Gastroesophageal sphincter (tissue), 4 donors: ENCODE results near the gene FBXW8. TPM values are rescaled to one million over a fixed set of nuclear protein-coding genes. Genes with fewer than 3 reads are reported as not detected.

ENCODE experiments used
- ATAC-seq: fragments of 150-250 bp; one replicate; pipeline ENCODE4 v1.9.1; 2016; ENCODE audit warnings: mild to moderate bottlenecking, moderate library complexity
- H3K27ac ChIP-seq, 4 donors: fragments of 200-600 bp; sonication (generic) in 3 of 4; 1 replicate in 3 of 4; 2 replicates in 1 of 4; pipeline ENCODE4 v1.5.1; 2016 to 2019
- H3K27me3 ChIP-seq: fragments of 200-600 bp; sonication (generic); one replicate; pipeline ENCODE4 v1.5.1; 2019
- H3K36me3 ChIP-seq, 2 donors: fragments of 200-600 bp; sonication (generic); one replicate each; pipeline ENCODE4 v1.5.1; 2019; ENCODE audit warnings: control low read depth in 1 of 2
- H3K4me1 ChIP-seq, 3 donors: fragments of 200-600 bp; sonication (generic); 1 replicate in 2 of 3; 2 replicates in 1 of 3; pipeline ENCODE4 v1.5.1; 2016 to 2019; ENCODE audit warnings: control low read depth in 2 of 3
- H3K4me3 ChIP-seq, 2 donors: fragments of 200-600 bp; sonication (generic); one replicate each; pipeline ENCODE4 v1.5.1; 2019; ENCODE audit warnings: mild to moderate bottlenecking in 1 of 2, moderate library complexity in 1 of 2
- H3K9me3 ChIP-seq, 3 donors: fragments of 200-600 bp; sonication (generic); one replicate each; pipeline ENCODE4 v1.5.1; 2017 to 2019; ENCODE audit warnings: control low read depth in 2 of 3
- EP300 ChIP-seq: sonication (generic); formaldehyde crosslinking; IDR thresholded peaks from one replicate; pipeline ENCODE4 v1.6.1; 2017; ENCODE audit warnings: antibody characterized with exemption, mild to moderate bottlenecking
- POLR2A ChIP-seq, 2 donors: fragments of 450-650 bp; IDR thresholded peaks; one replicate each; pipeline ENCODE4 v1.6.1; 2017; ENCODE audit warnings: antibody characterized with exemption in 2 of 2, mild to moderate bottlenecking in 2 of 2, moderate library complexity in 1 of 2
- POLR2AphosphoS5 ChIP-seq: sonication (generic); formaldehyde crosslinking; IDR thresholded peaks from one replicate; pipeline ENCODE4 v1.6.1; 2017; ENCODE audit warnings: antibody characterized with exemption
- WGBS, 2 donors: methylation state at CpG; one replicate each; pipeline ENCODE4 v1.1.5; 2018; ENCODE audit warnings: low coverage in 1 of 2; 5-methylcytosine and 5-hydroxymethylcytosine counted together
- total RNA-seq, 4 donors: library from RNA; depleted of rRNA; stranded (reverse); fragments of >200 nt; gene quantifications; one replicate each; pipeline ENCODE4 v1.1.0, GENCODE V29; 2016
- TF ChIP-seq, protein P1 (sequence below), 4 experiments: fragments of 200-600 bp in 2 of 4; fragments of 450-650 bp in 2 of 4; sonication (generic) in 1 of 4; IDR thresholded peaks; one replicate each; pipeline ENCODE4 v1.5.1; 2017 to 2019; ENCODE audit warnings: antibody characterized with exemption in 4 of 4, mild to moderate bottlenecking in 2 of 4, moderate library complexity in 2 of 4

FBXW8 gene
- total RNA-seq, 4 donors from 2014 or later, result 10.1 to 17.9 (median 13.7) TPM

DNA sequence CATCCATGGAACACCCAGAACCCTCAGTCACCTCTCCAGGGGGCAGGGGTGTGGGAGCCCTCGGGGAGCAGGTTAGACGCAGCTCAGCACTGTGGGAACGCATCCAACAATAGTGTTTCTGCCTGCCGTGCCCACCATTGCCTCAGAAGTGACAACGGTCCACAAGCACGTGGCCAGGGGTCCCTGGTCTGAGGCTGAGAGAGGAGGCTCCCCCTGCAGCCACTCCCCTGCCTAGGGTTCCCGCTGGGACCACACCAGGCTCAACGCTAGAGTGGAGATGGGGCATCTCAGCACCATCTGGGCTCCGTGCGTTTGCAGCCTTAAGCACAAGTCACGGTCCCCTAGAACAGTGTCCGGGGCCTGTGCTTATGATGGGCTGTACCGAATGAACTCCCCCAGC is 125.8 kb downstream of the FBXW8 start:
- TF ChIP-seq, protein P1, sequence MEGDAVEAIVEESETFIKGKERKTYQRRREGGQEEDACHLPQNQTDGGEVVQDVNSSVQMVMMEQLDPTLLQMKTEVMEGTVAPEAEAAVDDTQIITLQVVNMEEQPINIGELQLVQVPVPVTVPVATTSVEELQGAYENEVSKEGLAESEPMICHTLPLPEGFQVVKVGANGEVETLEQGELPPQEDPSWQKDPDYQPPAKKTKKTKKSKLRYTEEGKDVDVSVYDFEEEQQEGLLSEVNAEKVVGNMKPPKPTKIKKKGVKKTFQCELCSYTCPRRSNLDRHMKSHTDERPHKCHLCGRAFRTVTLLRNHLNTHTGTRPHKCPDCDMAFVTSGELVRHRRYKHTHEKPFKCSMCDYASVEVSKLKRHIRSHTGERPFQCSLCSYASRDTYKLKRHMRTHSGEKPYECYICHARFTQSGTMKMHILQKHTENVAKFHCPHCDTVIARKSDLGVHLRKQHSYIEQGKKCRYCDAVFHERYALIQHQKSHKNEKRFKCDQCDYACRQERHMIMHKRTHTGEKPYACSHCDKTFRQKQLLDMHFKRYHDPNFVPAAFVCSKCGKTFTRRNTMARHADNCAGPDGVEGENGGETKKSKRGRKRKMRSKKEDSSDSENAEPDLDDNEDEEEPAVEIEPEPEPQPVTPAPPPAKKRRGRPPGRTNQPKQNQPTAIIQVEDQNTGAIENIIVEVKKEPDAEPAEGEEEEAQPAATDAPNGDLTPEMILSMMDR (IDR thresholded peaks at IDR 0.05), result no peak
- TF ChIP-seq POLR2AphosphoS5 (no peak), EP300 (no peak), POLR2A (IDR thresholded peaks at IDR 0.05) (no peak)
- H3K4me3 ChIP-seq, result no peak overlapping the region
- ATAC-seq, result no peak
- H3K4me1 ChIP-seq, result peaks cover 0 to 19% (median 0%) of the 10 kb centered on the region in 3 donors
- H3K9me3 ChIP-seq, result no peaks in the 10 kb centered on the region
- no peaks in the 10 kb centered on the region for H3K36me3 ChIP-seq
- H3K27ac ChIP-seq, result no peak overlapping the region
- 75% methylated on average over 8 of the region's 13 CpGs; no CpG with 5 or more reads in 1 of the 2 donors for WGBS, 2 donors
- H3K27me3 ChIP-seq, result peaks cover 65% of the 10 kb centered on the region

DNA sequence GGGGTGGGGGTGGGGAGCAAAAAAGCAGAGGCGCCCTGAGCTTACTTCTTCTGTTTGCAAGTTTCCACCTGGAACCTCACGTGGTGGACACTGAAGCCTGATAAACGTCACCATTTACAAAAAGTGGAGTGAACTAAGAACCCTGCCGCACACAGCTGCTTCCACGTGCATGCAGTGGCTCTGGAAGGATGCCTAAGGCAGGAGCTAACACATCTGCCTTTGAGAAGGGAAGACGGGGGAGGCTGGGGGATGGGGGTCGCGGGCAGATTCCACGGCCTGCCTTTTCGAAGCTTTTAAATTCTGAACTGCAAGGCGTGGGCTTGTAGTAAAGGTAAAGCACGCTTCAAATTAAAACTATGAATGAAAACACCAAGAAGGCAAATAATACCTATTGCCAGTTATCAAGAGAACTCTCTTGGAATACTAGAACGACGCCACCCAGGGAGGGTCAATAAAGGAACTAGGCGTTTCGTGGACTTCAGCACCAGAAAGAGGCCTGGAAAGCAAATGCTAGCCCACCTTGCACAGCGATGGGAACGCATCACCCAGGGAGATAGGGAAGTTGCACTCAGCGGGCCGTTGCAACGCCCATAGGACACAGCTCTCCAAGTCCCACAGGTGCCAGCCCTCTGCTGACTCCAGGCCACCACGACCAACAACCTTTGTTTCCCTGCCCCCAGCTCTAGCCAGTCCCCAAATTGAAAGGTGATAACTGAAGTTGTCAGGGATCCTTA is 126.7 kb downstream of the FBXW8 start:
- Histone ChIP-seq H3K27ac (no peak overlapping the region), H3K4me1 (peaks cover 0 to 19% (median 0%) of the 10 kb centered on the region in 3 donors), H3K36me3 (no peaks in the 10 kb centered on the region), H3K9me3 (no peaks in the 10 kb centered on the region), H3K4me3 (no peak overlapping the region), H3K27me3 (peaks cover 65% of the 10 kb centered on the region)
- 45 to 81% methylated on average over 7 to 18 of the region's 22 CpGs for WGBS, 2 donors
- TF ChIP-seq, protein P1 (IDR thresholded peaks at IDR 0.05), result no peak
- TF ChIP-seq EP300 (no peak), POLR2AphosphoS5 (no peak), POLR2A (IDR thresholded peaks at IDR 0.05) (no peak)
- no peak for ATAC-seq

DNA sequence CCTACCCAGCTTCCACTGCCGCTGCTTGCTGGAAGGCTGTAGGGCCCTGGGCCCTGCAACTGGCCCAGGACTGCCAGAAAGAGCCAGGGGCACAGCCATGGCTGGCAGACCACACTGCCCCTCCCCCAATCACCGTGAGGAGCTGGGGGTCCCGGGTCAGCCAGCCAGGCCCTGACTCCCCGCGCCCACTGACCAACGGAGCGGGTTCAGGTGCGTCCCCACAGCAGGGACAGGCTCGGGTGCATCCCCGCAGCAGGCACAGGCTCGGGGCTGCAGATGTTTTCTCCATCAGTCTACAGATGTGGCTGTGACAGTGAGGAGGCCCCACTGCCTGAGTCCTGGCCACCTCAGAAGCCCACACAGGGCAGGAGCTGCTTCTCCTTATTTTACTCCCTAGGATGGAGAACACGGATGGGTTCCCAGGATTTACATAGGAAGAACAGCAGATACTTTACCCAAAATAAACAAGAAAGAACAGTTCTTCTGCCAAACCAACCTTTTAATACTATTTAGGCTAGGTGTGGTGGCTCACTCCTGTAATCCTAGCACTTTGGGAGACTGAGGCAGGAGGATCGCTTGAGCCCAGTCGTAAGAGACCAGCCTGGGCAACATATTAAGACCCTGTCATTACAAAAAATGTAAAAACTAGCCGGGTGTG is 127.4 kb downstream of the FBXW8 start:
- Histone ChIP-seq H3K9me3 (no peaks in the 10 kb centered on the region), H3K27ac (no peak overlapping the region), H3K4me3 (no peak overlapping the region), H3K36me3 (no peaks in the 10 kb centered on the region), H3K4me1 (peaks cover 0 to 12% (median 0%) of the 10 kb centered on the region in 3 donors), H3K27me3 (peaks cover 65% of the 10 kb centered on the region)
- WGBS, 2 donors, result 85 to 95% methylated on average over 3 of the region's 15 CpGs
- ATAC-seq, result no peak
- TF ChIP-seq POLR2AphosphoS5, result no peak
- TF ChIP-seq EP300, result no peak
- TF ChIP-seq POLR2A (IDR thresholded peaks at IDR 0.05), result no peak
- TF ChIP-seq, protein P1 (IDR thresholded peaks at IDR 0.05), result no peak

DNA sequence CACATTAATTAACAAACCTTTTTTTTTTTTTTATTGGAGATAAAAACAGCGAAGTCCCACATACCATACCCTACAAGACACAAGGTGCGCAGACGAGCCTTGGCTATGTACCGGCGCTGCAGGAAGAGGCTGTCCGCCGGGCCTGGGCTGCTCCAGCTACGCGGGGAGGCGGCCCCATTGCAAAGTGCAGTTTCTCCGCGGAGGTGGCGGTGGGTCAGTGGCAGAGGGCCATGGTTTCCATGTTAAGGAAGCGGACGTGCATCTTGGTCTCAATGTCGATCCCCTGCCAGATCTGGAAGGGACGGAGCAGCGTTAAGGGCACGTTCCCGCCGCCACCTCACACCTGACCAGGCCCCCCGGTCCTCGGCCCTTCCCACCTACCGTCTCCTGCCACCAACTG is 128.2 kb downstream of the FBXW8 start:
- H3K27me3 ChIP-seq, result peaks cover 60% of the 10 kb centered on the region
- peaks cover 0 to 4% (median 0%) of the 10 kb centered on the region in 3 donors for H3K4me1 ChIP-seq
- no peak for ATAC-seq
- no peaks in the 10 kb centered on the region for H3K9me3 ChIP-seq
- H3K4me3 ChIP-seq, result no peak overlapping the region
- H3K27ac ChIP-seq, result no peak overlapping the region
- 61 to 77% methylated on average over 3 to 12 of the region's 24 CpGs for WGBS, 2 donors
- no peak for TF ChIP-seq POLR2A (IDR thresholded peaks at IDR 0.05)
- H3K36me3 ChIP-seq, result no peaks in the 10 kb centered on the region

DNA sequence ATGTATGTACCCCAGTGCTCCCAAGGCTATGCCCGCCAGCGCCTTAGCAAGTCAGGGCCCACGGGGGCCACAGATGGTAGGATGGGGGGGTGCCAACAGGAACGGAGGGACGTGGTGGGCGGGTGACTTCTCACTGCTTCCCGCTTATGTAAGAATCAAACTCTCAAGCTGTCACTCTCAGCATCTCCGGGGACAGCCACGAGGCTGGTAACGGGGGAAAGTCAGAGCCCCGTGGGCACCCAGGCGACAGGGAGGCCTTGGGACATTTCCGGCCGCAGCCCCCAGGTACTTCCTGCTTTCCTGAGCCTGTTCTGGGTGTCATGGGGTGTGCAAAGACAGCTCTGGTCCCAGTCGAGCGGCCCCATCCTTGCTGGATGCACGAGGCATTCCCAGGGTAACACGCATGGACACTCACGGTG is 129.2 kb downstream of the FBXW8 start:
- no peaks in the 10 kb centered on the region for H3K9me3 ChIP-seq
- no peaks in the 10 kb centered on the region for H3K4me1 ChIP-seq
- H3K4me3 ChIP-seq, result no peak overlapping the region
- no peak overlapping the region for H3K27ac ChIP-seq
- TF ChIP-seq, protein P1 (IDR thresholded peaks at IDR 0.05), result no peak
- TF ChIP-seq POLR2AphosphoS5 (no peak), EP300 (no peak), POLR2A (IDR thresholded peaks at IDR 0.05) (no peak)
- H3K36me3 ChIP-seq, result no peaks in the 10 kb centered on the region
- peaks cover 51% of the 10 kb centered on the region for H3K27me3 ChIP-seq
- WGBS, 2 donors, result no CpG with 5 or more reads among the region's 19 CpGs
- ATAC-seq, result no peak
